MM.1S (cell line): ENCODE measurements around the gene TWF2.

Experiments
- DNase-seq: peaks from one replicate; pipeline ENCODE4 v3.0.0-alpha.2; 2015
- H2AFZ ChIP-seq: fragments of 300-600 bp; sonication (generic); 2 replicates; pipeline ENCODE4 v1.6.0; 2016; ENCODE audit warnings: antibody characterized with exemption, low read length
- H3F3A ChIP-seq: fragments of 300-600 bp; sonication (generic); 2 replicates; pipeline ENCODE4 v1.6.1; 2016; ENCODE audit warnings: mild to moderate bottlenecking, antibody characterized with exemption, low read length, moderate library complexity, mixed read lengths; ENCODE audit not compliant: insufficient read depth
- H3K27ac ChIP-seq: fragments of 300-600 bp; sonication (generic); 2 replicates; pipeline ENCODE4 v1.5.1; 2016; ENCODE audit warnings: mild to moderate bottlenecking, low read length
- H3K27me3 ChIP-seq: fragments of 300-600 bp; sonication (generic); replicated peaks from 2 replicates; pipeline ENCODE4 v1.6.0; 2016; ENCODE audit warnings: low read length; ENCODE audit not compliant: insufficient read depth
- H3K36me3 ChIP-seq: fragments of 300-600 bp; sonication (generic); replicated peaks from 2 replicates; pipeline ENCODE4 v1.6.1; 2016; ENCODE audit warnings: mild to moderate bottlenecking, low read length, mixed read lengths; ENCODE audit not compliant: insufficient read depth
- H3K4me1 ChIP-seq: fragments of 300-600 bp; sonication (generic); 2 replicates; pipeline ENCODE4 v1.6.1; 2016; ENCODE audit warnings: low read length, mixed read lengths
- H3K4me2 ChIP-seq: fragments of 300-600 bp; sonication (generic); 2 replicates; pipeline ENCODE4 v1.6.0; 2016; ENCODE audit warnings: low read depth, low read length
- H3K4me3 ChIP-seq: fragments of 300-600 bp; sonication (generic); 2 replicates; pipeline ENCODE4 v1.5.1; 2016; ENCODE audit warnings: low read length, mixed read lengths
- H3K79me2 ChIP-seq: fragments of 300-600 bp; sonication (generic); 2 replicates; pipeline ENCODE4 v1.6.1; 2016; ENCODE audit warnings: mixed run types, low read length, mixed read lengths
- H3K9ac ChIP-seq: fragments of 300-600 bp; sonication (generic); 2 replicates; pipeline ENCODE4 v1.6.1; 2016; ENCODE audit warnings: low read length, mixed read lengths
- H3K9me2 ChIP-seq: fragments of 300-600 bp; sonication (generic); replicated peaks from 2 replicates; pipeline ENCODE4 v1.6.1; 2016; ENCODE audit warnings: mild to moderate bottlenecking, low read length, mixed read lengths; ENCODE audit not compliant: insufficient read depth
- H3K9me3 ChIP-seq: fragments of 300-600 bp; sonication (generic); replicated peaks from 2 replicates; pipeline ENCODE4 v1.6.1; 2016; ENCODE audit warnings: mild to moderate bottlenecking, low read length, mixed read lengths; ENCODE audit not compliant: insufficient read depth
- H4K20me1 ChIP-seq: fragments of 300-600 bp; sonication (generic); 2 replicates; pipeline ENCODE4 v1.6.1; 2016; ENCODE audit warnings: mild to moderate bottlenecking, low read length, moderate library complexity, mixed read lengths; ENCODE audit not compliant: insufficient read depth
- CTCF ChIP-seq: fragments of 300-600 bp; sonication (generic); IDR thresholded peaks from 2 replicates; pipeline ENCODE4 v1.5.1; 2016; ENCODE audit warnings: antibody characterized with exemption, low read length, mixed read lengths
- EZH2 ChIP-seq: fragments of 300-600 bp; sonication (generic); optimal IDR thresholded peaks from 2 replicates; pipeline ENCODE3; 2017; ENCODE audit warnings: low read depth, mild to moderate bottlenecking, antibody characterized with exemption, low read length, mixed read lengths
- EZH2phosphoT487 ChIP-seq: fragments of 300-600 bp; sonication (generic); IDR thresholded peaks from 2 replicates; pipeline ENCODE4 v1.6.1; 2018; ENCODE audit warnings: antibody characterized with exemption, low read length

TWF2 gene

GRCh38 chr3:52185311-52185710, 53.6 kb downstream of the TWF2 start:
- H3K9me2 ChIP-seq, result no peaks in the 10 kb centered on the region
- no peak overlapping the region for H3K4me3 ChIP-seq
- no peaks in the 10 kb centered on the region for H3K36me3 ChIP-seq
- H3F3A ChIP-seq, result no peaks in the 10 kb centered on the region
- no peaks in the 10 kb centered on the region for H3K79me2 ChIP-seq
- no peaks in the 10 kb centered on the region for H3K4me1 ChIP-seq
- H3K9me3 ChIP-seq, result no peaks in the 10 kb centered on the region
- H3K9ac ChIP-seq, result no peak overlapping the region
- DNase-seq, result no peak
- H3K4me2 ChIP-seq, result no peak overlapping the region
- H3K27ac ChIP-seq, result no peak overlapping the region
- no peak for TF ChIP-seq CTCF
- TF ChIP-seq EZH2phosphoT487, result no peak
- H2AFZ ChIP-seq, result no peak overlapping the region
- no peaks in the 10 kb centered on the region for H4K20me1 ChIP-seq
- no peaks in the 10 kb centered on the region for H3K27me3 ChIP-seq

- DNase-seq, result no peak
- Histone ChIP-seq H3K4me1 (no peaks in the 10 kb centered on the region), H3K9me2 (no peaks in the 10 kb centered on the region), H3K9ac (no peak overlapping the region), H3K27ac (no peak overlapping the region), H3K79me2 (no peaks in the 10 kb centered on the region), H3K4me3 (no peak overlapping the region), H4K20me1 (no peaks in the 10 kb centered on the region), H2AFZ (no peak overlapping the region), H3F3A (no peaks in the 10 kb centered on the region), H3K9me3 (no peaks in the 10 kb centered on the region), H3K36me3 (no peaks in the 10 kb centered on the region), H3K27me3 (no peaks in the 10 kb centered on the region), H3K4me2 (no peak overlapping the region)
- TF ChIP-seq EZH2, result no peak
- no peak for TF ChIP-seq EZH2phosphoT487
- no peak for TF ChIP-seq CTCF
Observed at GRCh38 chr3:52184690-52185089, 54.3 kb downstream of the TWF2 start.

- Histone ChIP-seq H3K4me1 (no peaks in the 10 kb centered on the region), H2AFZ (no peak overlapping the region), H3K27ac (no peak overlapping the region), H3K4me3 (no peak overlapping the region), H3K36me3 (no peaks in the 10 kb centered on the region), H3K9me2 (no peaks in the 10 kb centered on the region), H3F3A (no peaks in the 10 kb centered on the region), H3K4me2 (no peak overlapping the region), H3K27me3 (no peaks in the 10 kb centered on the region), H3K79me2 (no peaks in the 10 kb centered on the region), H3K9ac (no peak overlapping the region), H4K20me1 (no peaks in the 10 kb centered on the region), H3K9me3 (no peaks in the 10 kb centered on the region)
- TF ChIP-seq EZH2phosphoT487, result no peak
- no peak for DNase-seq
Observed at GRCh38 chr3:52183786-52184445, 55.0 kb downstream of the TWF2 start.

GRCh38 chr3:52182691-52183090, 56.3 kb downstream of the TWF2 start:
- no peaks in the 10 kb centered on the region for H3K79me2 ChIP-seq
- no peak for DNase-seq
- H3K4me2 ChIP-seq, result no peak overlapping the region
- H3K9me2 ChIP-seq, result no peaks in the 10 kb centered on the region
- H3K4me1 ChIP-seq, result no peaks in the 10 kb centered on the region
- no peaks in the 10 kb centered on the region for H4K20me1 ChIP-seq
- no peaks in the 10 kb centered on the region for H3K27me3 ChIP-seq
- no peaks in the 10 kb centered on the region for H3K9me3 ChIP-seq
- no peaks in the 10 kb centered on the region for H3F3A ChIP-seq
- no peak overlapping the region for H3K4me3 ChIP-seq
- no peak overlapping the region for H3K9ac ChIP-seq
- no peak overlapping the region for H3K27ac ChIP-seq
- H2AFZ ChIP-seq, result no peak overlapping the region
- TF ChIP-seq EZH2 (no peak), CTCF (no peak), EZH2phosphoT487 (no peak)
- no peaks in the 10 kb centered on the region for H3K36me3 ChIP-seq
